Heart left ventricle (tissue), 16 donors: Measurements from ENCODE around the gene CPE. TPM values are rescaled to one million over a fixed set of nuclear protein-coding genes. Genes with fewer than 3 reads are reported as not detected.

Experiments
- ATAC-seq, 4 donors: fragments of 200-7000 bp; cut with Tn5 transposase; one replicate each; pipeline ENCODE4 v1.9.1; 2020 to 2022; ENCODE audit warnings: moderate library complexity in 4 of 4, mild to moderate bottlenecking in 3 of 4, moderate number of reproducible peaks in 1 of 4
- DNase-seq, 5 donors: peaks; one replicate each; pipeline ENCODE4 v3.0.0-alpha.2; 2020
- H3K27ac ChIP-seq, 12 donors: fragments of 200-600 bp; sonication (generic) in 4 of 12; one replicate each; pipeline versions ENCODE4 v1.5.0 to v1.8.0; 2016 to 2022; ENCODE audit warnings: mild to moderate bottlenecking in 2 of 12
- H3K27me3 ChIP-seq, 9 donors: fragments of 200-600 bp; sonication (generic) in 2 of 9; one replicate each; pipeline versions ENCODE4 v1.5.1 to v1.8.0; 2016 to 2022; ENCODE audit warnings: mild to moderate bottlenecking in 3 of 9
- H3K36me3 ChIP-seq, 9 donors: fragments of 200-600 bp; sonication (generic) in 2 of 9; one replicate each; pipeline versions ENCODE4 v1.5.0 to v1.8.0; 2018 to 2022; ENCODE audit warnings: mild to moderate bottlenecking in 2 of 9
- H3K4me1 ChIP-seq, 12 donors: fragments of 200-600 bp; sonication (generic) in 4 of 12; one replicate each; pipeline versions ENCODE4 v1.5.0 to v1.8.0; 2016 to 2022; ENCODE audit warnings: mild to moderate bottlenecking in 3 of 12
- H3K4me3 ChIP-seq, 12 donors: fragments of 200-600 bp; sonication (generic) in 4 of 12; one replicate each; pipeline versions ENCODE4 v1.5.0 to v1.8.0; 2017 to 2022; ENCODE audit warnings: mild to moderate bottlenecking in 9 of 12, moderate library complexity in 4 of 12
- H3K9me3 ChIP-seq, 12 donors: fragments of 200-600 bp; sonication (generic) in 4 of 12; one replicate each; pipeline versions ENCODE4 v1.5.0 to v1.8.0; 2016 to 2022; ENCODE audit warnings: mild to moderate bottlenecking in 1 of 12
- POLR2A ChIP-seq, 2 donors: fragments of 450-650 bp; IDR thresholded peaks; one replicate each; pipeline ENCODE4 v1.6.1; 2017; ENCODE audit warnings: antibody characterized with exemption in 2 of 2, mild to moderate bottlenecking in 2 of 2, moderate library complexity in 2 of 2
- WGBS, 4 donors: extraction: QIAGEN DNeasy Blood & Tissue Kit in 2 of 4; methylation state at CpG; one replicate each; pipeline versions ENCODE4 v1.1.5 to v1.1.7; 2013 to 2018; 5-methylcytosine and 5-hydroxymethylcytosine counted together
- intact Hi-C, 10 donors: fragments of 100-400 bp; cut with DNase I; formaldehyde crosslinking; loops; one replicate each; pipeline versions ENCODE4 v1.11.1 to v1.14.2; 2022
- polyA plus RNA-seq, 2 donors: library from polyadenylated mRNA; stranded (reverse); fragments of 200-250 nt; gene quantifications; one replicate each; pipeline ENCODE4 v1.2.3, GENCODE V29; 2013
- total RNA-seq, 9 donors: library from RNA; depleted of rRNA in 2 of 9; stranded (reverse); fragments of >200 nt in 2 of 9; fragmentation: NEBNext Ultra II Directional in 3 of 9; extraction: Animal tissue kit (Norgen Biotek cat#: 25700) in 3 of 9; gene quantifications; one replicate each; pipeline versions ENCODE4 v1.1.0 to v1.2.4, GENCODE V29; 2016 to 2023
- TF ChIP-seq, protein P1 (sequence below), 12 donors: fragments of 200-600 bp; sonication (generic) in 4 of 12; IDR thresholded peaks; one replicate each; pipeline versions ENCODE4 v1.5.0 to v1.8.0; 2018 to 2022; ENCODE audit warnings: antibody characterized with exemption in 12 of 12, mild to moderate bottlenecking in 5 of 12
- donor health status: ischemic (EF 13 %, LVEDD 7.1; RV severe dilation, severe dysfunction).
- donor health status: healthy with polysubstance abuse.
- donor health status: DM: no; HTN: yes; CAD: no.
- donor health status: DM: no; HTN: no; CAD: no.
- donor health status: ischemic (EF 25% LVEDD 6.9; RV normal size, moderate dysfunction).
- donor health status: ischemic (EF 25% LVEDD 5.7; RV mildly dilated, moderate dysfunction).
- donor health status: healthy.
- donor health status: DM: yes; HTN: yes; CAD: no.
- donor health status: ischemic (EF 35%, LVEDD 5.7; RV mildly dilated, moderate dysfunction).
- donor health status: nonischemic (EF 11% LVEDD 7.7; RV severe dilation, severe dysfunction).
- donor health status: DM: yes; HTN: yes; CAD: no.
- donor health status: PGD.
- donor health status: ischemic (EF 29% LVEDD 5.4; RV normal size, mild dysfunction).
- donor health status: nonischemic (EF 23%, LVEDD 6.1; RV moderate dilation, normal function).

The CPE gene
- total and polyA plus RNA-seq, 11 donors: 13.3 to 115 (median 28.4) TPM

DNA sequence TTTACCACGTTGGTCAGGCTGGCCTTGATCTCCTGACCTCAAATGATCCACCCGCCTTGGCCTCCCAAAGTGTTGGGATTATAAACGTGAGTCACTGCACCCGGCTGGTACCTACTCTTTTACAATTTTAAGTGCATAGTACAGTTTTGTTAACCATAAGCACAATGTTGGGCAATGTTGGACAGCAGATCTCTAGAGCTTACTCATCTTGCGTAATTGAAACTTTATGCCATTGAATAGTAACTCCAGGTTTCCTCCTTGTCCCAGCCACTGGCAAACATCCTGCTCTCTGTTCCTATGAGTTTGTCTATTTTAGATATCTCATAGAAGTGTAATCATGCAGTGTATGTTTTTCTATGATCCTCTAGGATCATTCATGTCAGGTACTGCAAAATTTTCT, 9.3 kb upstream of the CPE start:
- DNase-seq (no peak), ATAC-seq (no peak)
- H3K36me3 ChIP-seq: no peaks in the 10 kb centered on the region
- no peak for TF ChIP-seq POLR2A (IDR thresholded peaks at IDR 0.05)
- TF ChIP-seq, protein P1, sequence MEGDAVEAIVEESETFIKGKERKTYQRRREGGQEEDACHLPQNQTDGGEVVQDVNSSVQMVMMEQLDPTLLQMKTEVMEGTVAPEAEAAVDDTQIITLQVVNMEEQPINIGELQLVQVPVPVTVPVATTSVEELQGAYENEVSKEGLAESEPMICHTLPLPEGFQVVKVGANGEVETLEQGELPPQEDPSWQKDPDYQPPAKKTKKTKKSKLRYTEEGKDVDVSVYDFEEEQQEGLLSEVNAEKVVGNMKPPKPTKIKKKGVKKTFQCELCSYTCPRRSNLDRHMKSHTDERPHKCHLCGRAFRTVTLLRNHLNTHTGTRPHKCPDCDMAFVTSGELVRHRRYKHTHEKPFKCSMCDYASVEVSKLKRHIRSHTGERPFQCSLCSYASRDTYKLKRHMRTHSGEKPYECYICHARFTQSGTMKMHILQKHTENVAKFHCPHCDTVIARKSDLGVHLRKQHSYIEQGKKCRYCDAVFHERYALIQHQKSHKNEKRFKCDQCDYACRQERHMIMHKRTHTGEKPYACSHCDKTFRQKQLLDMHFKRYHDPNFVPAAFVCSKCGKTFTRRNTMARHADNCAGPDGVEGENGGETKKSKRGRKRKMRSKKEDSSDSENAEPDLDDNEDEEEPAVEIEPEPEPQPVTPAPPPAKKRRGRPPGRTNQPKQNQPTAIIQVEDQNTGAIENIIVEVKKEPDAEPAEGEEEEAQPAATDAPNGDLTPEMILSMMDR (IDR thresholded peaks at IDR 0.05): no peak
- no peaks in the 10 kb centered on the region for H3K4me1 ChIP-seq
- H3K4me3 ChIP-seq: no peak overlapping the region
- WGBS, 4 donors: 69 to 79% (median 74%) methylated on average over 5 of the region's 5 CpGs
- intact Hi-C loops: no loop called here
- no peaks in the 10 kb centered on the region for H3K27me3 ChIP-seq
- H3K9me3 ChIP-seq: peaks cover 0 to 9% (median 0%) of the 10 kb centered on the region in 12 donors
- H3K27ac ChIP-seq: no peak overlapping the region

- no peak for TF ChIP-seq POLR2A (IDR thresholded peaks at IDR 0.05)
- TF ChIP-seq, protein P1 (IDR thresholded peaks at IDR 0.05): no peak
- ATAC-seq: no peak
- Histone ChIP-seq H3K27me3 (peaks cover 0 to 5% (median 0%) of the 10 kb centered on the region in 9 donors), H3K4me1 (no peaks in the 10 kb centered on the region), H3K9me3 (peaks cover 0 to 19% (median 3%) of the 10 kb centered on the region in 12 donors), H3K27ac (no peak overlapping the region), H3K4me3 (no peak overlapping the region), H3K36me3 (no peaks in the 10 kb centered on the region)
- DNase-seq: no peak
- intact Hi-C loops: no loop called here
- 82 to 92% (median 88%) methylated on average over 1 of the region's 1 CpG for WGBS, 4 donors
These were observed 8.3 kb upstream of the CPE start for GRCh38 chr4:165370530-165370929.

DNA sequence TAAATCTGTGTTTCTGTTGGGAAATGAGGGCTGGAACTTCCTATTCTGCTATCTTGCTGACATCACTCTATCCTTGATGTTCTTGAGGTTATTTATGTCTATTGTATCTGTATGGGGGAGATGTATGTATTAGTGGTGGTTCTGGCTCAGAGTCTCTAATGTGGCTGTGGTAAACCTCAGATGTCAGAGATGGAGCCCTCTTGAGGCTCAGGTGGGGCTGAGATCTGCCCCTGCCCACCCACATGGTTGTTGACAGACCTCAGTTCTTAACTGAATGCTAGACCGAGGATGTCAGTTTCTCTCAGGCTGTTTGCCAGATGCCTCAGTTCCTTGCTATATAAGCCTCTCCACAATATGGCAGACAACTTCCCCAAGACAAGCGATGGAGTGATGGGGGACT, 3.3 kb upstream of the CPE start:
- Histone ChIP-seq H3K27ac (no peak overlapping the region), H3K4me3 (no peak overlapping the region), H3K27me3 (peaks cover 0 to 38% (median 0%) of the 10 kb centered on the region in 9 donors), H3K36me3 (no peaks in the 10 kb centered on the region), H3K9me3 (peaks cover 0 to 19% (median 3%) of the 10 kb centered on the region in 12 donors), H3K4me1 (peaks cover 0 to 10% (median 0%) of the 10 kb centered on the region in 12 donors)
- intact Hi-C loops: loop anchor here in 6 of 10 donors (5.0 kb wide), 1 partner anchor 87 kb away; no protein-coding TSS in a partner anchor
- DNase-seq (no peak), ATAC-seq (no peak)
- WGBS, 4 donors: 70 to 88% (median 79%) methylated on average over 2 of the region's 2 CpGs
- TF ChIP-seq, protein P1 (IDR thresholded peaks at IDR 0.05): no peak
- no peak for TF ChIP-seq POLR2A (IDR thresholded peaks at IDR 0.05)

- peaks cover 0 to 44% (median 4%) of the 10 kb centered on the region in 9 donors for H3K27me3 ChIP-seq
- ATAC-seq (no peak), DNase-seq (no peak)
- peaks cover 0 to 11% (median 0%) of the 10 kb centered on the region in 12 donors for H3K4me1 ChIP-seq
- peak overlapping the region in 11 of 12 donors; percentile 17 to 80 (median 65) for H3K27ac ChIP-seq
- WGBS, 4 donors: 47 to 61% (median 51%) methylated on average over 1 of the region's 1 CpG
- peak overlapping the region; percentile 39 to 71 (median 59) for H3K4me3 ChIP-seq
- H3K9me3 ChIP-seq: peaks cover 0 to 19% (median 3%) of the 10 kb centered on the region in 12 donors
- H3K36me3 ChIP-seq: no peaks in the 10 kb centered on the region
- TF ChIP-seq POLR2A (IDR thresholded peaks at IDR 0.05): no peak
- TF ChIP-seq, protein P1 (IDR thresholded peaks at IDR 0.05): no peak
- intact Hi-C loops: loop anchor here in 6 of 10 donors (5.0 kb wide), 1 partner anchor 84 kb away; no protein-coding TSS in a partner anchor
These were observed 437 bp upstream of the CPE start for GRCh38 chr4:165378398-165378744.
